Neural progenitor cell (in vitro differentiated cells): Measurements from ENCODE around the gene SLC24A4.

Experiments
- CTCF ChIP-seq: fragments of 200-600 bp; sonication (generic); IDR thresholded peaks from 2 replicates; pipeline ENCODE4 v1.5.1; 2017; ENCODE audit warnings: antibody characterized with exemption, mild to moderate bottlenecking
- EZH2phosphoT487 ChIP-seq: fragments of 200-600 bp; sonication (generic); IDR thresholded peaks from 2 replicates; pipeline ENCODE4 v1.6.1; 2017; ENCODE audit warnings: antibody characterized with exemption

- TF ChIP-seq CTCF (no peak), EZH2phosphoT487 (no peak)
These were observed 116.8 kb downstream of the SLC24A4 start for GRCh38 chr14:92439537-92440344.
